Fibroblast of skin of right quadriceps (primary cell): ENCODE data around the gene SPACDR.
"Not testable (repeated sequence)": the region's sequence is repeated elsewhere in the genome, so short reads cannot be mapped to it uniquely, and the experiment has no call there.

Experiments
- DNase-seq: peaks from one replicate; pipeline ENCODE4 v3.0.0-alpha.2; 2013

SPACDR gene

GRCh38 chr7:100465299-100465698 is 1.2 kb upstream of the SPACDR start:
- DNase-seq = no peak

GRCh38 chr7:100464791-100465190 is 731 bp upstream of the SPACDR start:
- DNase-seq = no peak

GRCh38 chr7:100457033-100457432 is 7.0 kb downstream of the SPACDR start:
- no peak for DNase-seq

GRCh38 chr7:100456562-100456961 is 7.5 kb downstream of the SPACDR start:
- DNase-seq = no peak

- DNase-seq = no peak
Measured at GRCh38 chr7:100455206-100455605, 8.9 kb downstream of the SPACDR start.

GRCh38 chr7:100453854-100454253 is 10.2 kb downstream of the SPACDR start:
- not testable (repeated sequence) for DNase-seq

GRCh38 chr7:100452513-100452912 is 11.5 kb downstream of the SPACDR start:
- DNase-seq = no peak

- no peak for DNase-seq
Measured at GRCh38 chr7:100449190-100449795, 14.8 kb downstream of the SPACDR start.

GRCh38 chr7:100447363-100447762 is 16.7 kb downstream of the SPACDR start:
- DNase-seq = not testable (repeated sequence)

- DNase-seq = peak; percentile 61
Measured at GRCh38 chr7:100446040-100446439, 18.0 kb downstream of the SPACDR start.

GRCh38 chr7:100444311-100445278 is 19.5 kb downstream of the SPACDR start:
- peak; percentile 52 for DNase-seq

- no peak for DNase-seq
Measured at GRCh38 chr7:100443096-100443840, 20.8 kb downstream of the SPACDR start.

- DNase-seq = no peak
Measured at GRCh38 chr7:100441641-100442535, 22.2 kb downstream of the SPACDR start.

- not testable (repeated sequence) for DNase-seq
Measured at GRCh38 chr7:100439244-100439643, 24.8 kb downstream of the SPACDR start.

GRCh38 chr7:100438731-100439130 is 25.3 kb downstream of the SPACDR start:
- DNase-seq = not testable (repeated sequence)

- DNase-seq = no peak
Measured at GRCh38 chr7:100438172-100438571, 25.9 kb downstream of the SPACDR start.

- no peak for DNase-seq
Measured at GRCh38 chr7:100437150-100438100, 26.6 kb downstream of the SPACDR start.

- DNase-seq = no peak
Measured at GRCh38 chr7:100435401-100436304, 28.4 kb downstream of the SPACDR start.

- no peak for DNase-seq
Measured at GRCh38 chr7:100434297-100435144, 29.5 kb downstream of the SPACDR start.
